ENCODE results near the gene PERM1. TPM values are rescaled to one million over a fixed set of nuclear protein-coding genes. Genes with fewer than 3 reads are reported as not detected.
"Not testable (repeated sequence)": the region's sequence is repeated elsewhere in the genome, so short reads cannot be mapped to it uniquely, and the experiment has no call there.

The PERM1 gene
- total RNA-seq, 1 experiment from 2014 or later: 0.11 TPM

DNA sequence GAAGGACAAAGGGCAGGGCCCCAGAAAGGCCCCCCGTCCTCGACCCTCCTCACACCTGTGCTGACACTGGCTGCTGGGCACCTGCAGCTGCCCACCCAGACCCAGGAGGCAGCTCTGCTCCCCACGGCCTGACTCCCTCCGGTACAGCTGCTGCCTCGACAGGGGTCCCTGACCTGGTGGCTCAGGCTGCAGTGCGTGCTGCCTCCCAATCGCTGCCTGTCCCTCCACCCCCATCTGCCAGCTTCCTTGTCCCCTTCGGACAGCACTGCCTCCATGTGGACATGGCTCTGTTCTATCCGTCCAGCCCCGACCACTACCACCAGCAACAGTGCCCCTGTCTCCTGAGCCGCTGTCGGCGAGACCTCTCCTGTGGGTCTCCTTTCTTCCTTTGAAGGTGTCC lies 27.0 kb downstream of the PERM1 start:
- H3K4me1 ChIP-seq (replicated peaks): peaks cover 21% of the 10 kb centered on the region
- no peak for DNase-seq (ENCODE audit: low read depth in 1 of 2, low spot score in 2 of 2)
- no peak overlapping the region for H3K27ac ChIP-seq
- no peaks in the 10 kb centered on the region for H3K27me3 ChIP-seq (replicated peaks)
- peaks cover 83% of the 10 kb centered on the region for H3K36me3 ChIP-seq
- no peaks in the 10 kb centered on the region; the same call in 1 of the 2 replicates for H3K9me3 ChIP-seq (replicated peaks)
- H3K4me3 ChIP-seq: no peak overlapping the region

GRCh38 chr1:953524-954320 lies 28.2 kb downstream of the PERM1 start:
- H3K27me3 ChIP-seq (replicated peaks): no peaks in the 10 kb centered on the region
- H3K9me3 ChIP-seq (replicated peaks): no peaks in the 10 kb centered on the region; the same call in 1 of the 2 replicates
- H3K27ac ChIP-seq: no peak overlapping the region
- no peak for DNase-seq (ENCODE audit: low read depth in 1 of 2, low spot score in 2 of 2)
- H3K4me3 ChIP-seq: no peak overlapping the region
- peaks cover 13% of the 10 kb centered on the region for H3K4me1 ChIP-seq (replicated peaks)
- peaks cover 91% of the 10 kb centered on the region for H3K36me3 ChIP-seq

DNA sequence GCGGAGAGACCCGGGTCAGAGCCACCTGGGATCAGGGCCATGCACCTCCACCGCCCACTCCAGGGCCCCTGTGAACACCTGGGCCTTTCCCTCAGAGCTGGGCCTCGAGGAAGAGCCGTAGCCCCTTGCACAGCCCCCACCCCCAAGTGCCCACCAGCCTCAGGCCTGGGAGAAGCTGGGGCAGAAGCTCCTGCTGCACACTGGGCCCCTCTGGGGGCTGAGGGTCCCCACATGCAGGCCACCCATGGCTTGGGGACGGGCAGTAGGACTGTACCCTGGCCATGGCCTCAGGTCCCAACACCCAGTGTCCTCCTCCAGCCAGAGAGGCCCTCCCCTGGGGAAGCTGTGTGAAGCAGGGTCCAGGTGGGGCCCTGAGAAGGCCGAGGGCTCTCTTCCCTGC lies 29.3 kb downstream of the PERM1 start:
- peaks cover 2% of the 10 kb centered on the region for H3K4me1 ChIP-seq (replicated peaks)
- H3K9me3 ChIP-seq (replicated peaks): no peaks in the 10 kb centered on the region
- H3K36me3 ChIP-seq: peaks cover 96% of the 10 kb centered on the region
- no peaks in the 10 kb centered on the region for H3K27me3 ChIP-seq (replicated peaks)
- no peak overlapping the region for H3K27ac ChIP-seq
- H3K4me3 ChIP-seq: no peak overlapping the region
- no peak for DNase-seq (ENCODE audit: low read depth in 1 of 2, low spot score in 2 of 2)

GRCh38 chr1:952201-952600 lies 29.7 kb downstream of the PERM1 start:
- Histone ChIP-seq H3K27ac (no peak overlapping the region), H3K36me3 (peaks cover 97% of the 10 kb centered on the region), H3K4me3 (no peak overlapping the region), H3K9me3 (replicated peaks) (no peaks in the 10 kb centered on the region), H3K4me1 (replicated peaks) (no peaks in the 10 kb centered on the region), H3K27me3 (replicated peaks) (no peaks in the 10 kb centered on the region)
- DNase-seq (ENCODE audit: low read depth in 1 of 2, low spot score in 2 of 2): no peak

GRCh38 chr1:951364-951763 lies 30.5 kb downstream of the PERM1 start:
- Histone ChIP-seq H3K27me3 (replicated peaks) (no peaks in the 10 kb centered on the region), H3K36me3 (peaks cover 97% of the 10 kb centered on the region), H3K27ac (no peak overlapping the region), H3K4me1 (replicated peaks) (no peaks in the 10 kb centered on the region), H3K9me3 (replicated peaks) (no peaks in the 10 kb centered on the region), H3K4me3 (no peak overlapping the region)
- DNase-seq (ENCODE audit: low read depth in 1 of 2, low spot score in 2 of 2): no peak

DNA sequence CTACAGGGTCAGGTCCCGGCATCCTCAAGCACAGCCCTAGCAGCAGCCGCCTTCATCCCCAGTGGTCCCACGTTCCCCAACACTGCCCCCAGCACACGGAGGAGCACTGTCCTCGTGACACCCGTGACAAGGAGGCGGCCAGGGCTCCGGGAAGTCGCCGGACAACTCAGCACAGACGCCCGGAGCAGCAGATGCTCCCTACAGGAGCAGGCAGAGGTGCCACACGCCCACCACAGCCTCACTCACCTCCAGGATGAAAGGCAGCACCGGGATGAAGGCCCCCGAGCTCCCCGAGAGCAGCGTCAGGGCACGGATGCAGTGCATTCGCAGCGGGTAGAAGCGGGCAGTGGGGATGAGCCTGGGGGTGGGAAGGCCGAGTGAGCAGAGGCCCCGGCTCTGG lies 31.0 kb downstream of the PERM1 start:
- no peaks in the 10 kb centered on the region for H3K4me1 ChIP-seq (replicated peaks)
- peaks cover 97% of the 10 kb centered on the region for H3K36me3 ChIP-seq
- no peak overlapping the region for H3K4me3 ChIP-seq

DNA sequence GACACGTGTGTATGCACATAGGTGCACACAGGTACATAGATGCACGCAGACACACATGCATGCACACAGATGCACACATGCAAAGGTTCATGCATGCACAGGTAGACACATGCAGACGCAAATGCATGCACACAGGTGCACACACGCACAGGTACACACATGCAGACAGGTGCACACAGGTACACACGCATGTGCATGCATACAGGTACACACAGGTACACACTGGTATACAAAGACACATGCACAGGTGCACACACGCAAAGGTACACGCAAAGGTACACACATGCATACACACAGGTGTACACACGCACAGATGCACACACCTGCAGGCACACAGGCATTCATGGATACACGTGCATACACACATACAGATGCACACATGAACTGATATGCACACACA lies 31.6 kb downstream of the PERM1 start:
- Histone ChIP-seq H3K36me3 (peaks cover 97% of the 10 kb centered on the region), H3K4me3 (no peak overlapping the region), H3K27ac (no peak overlapping the region), H3K9me3 (replicated peaks) (no peaks in the 10 kb centered on the region), H3K4me1 (replicated peaks) (no peaks in the 10 kb centered on the region; the same call in 1 of the 2 replicates), H3K27me3 (replicated peaks) (no peaks in the 10 kb centered on the region)
- no peak for DNase-seq (ENCODE audit: low read depth in 1 of 2, low spot score in 2 of 2)

More for the DNA sequence above, 31.0 kb downstream of the PERM1 start:
- no peaks in the 10 kb centered on the region for H3K9me3 ChIP-seq (replicated peaks)
- H3K27ac ChIP-seq: no peak overlapping the region
- H3K27me3 ChIP-seq (replicated peaks): no peaks in the 10 kb centered on the region
- DNase-seq (ENCODE audit: low read depth in 1 of 2, low spot score in 2 of 2): no peak

DNA sequence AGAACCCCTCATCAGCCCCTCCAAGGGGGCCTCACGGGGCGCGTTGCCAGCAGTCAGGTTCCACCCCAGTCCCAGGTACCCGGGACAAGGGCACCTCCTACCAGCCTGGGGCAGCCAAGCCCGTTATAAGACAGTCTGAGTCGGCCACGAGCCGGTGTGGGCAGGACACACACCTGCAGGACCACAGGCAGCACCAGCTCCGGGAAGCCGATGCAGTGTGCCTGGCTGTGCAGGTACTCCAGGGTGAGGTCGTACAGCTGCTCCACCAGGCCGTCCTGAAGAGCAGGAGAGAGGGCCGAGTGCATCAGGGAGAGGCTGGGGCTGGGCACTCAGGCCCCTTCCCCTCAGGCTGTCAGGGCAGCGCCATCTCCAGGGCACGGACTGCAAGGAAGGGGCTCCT lies 33.9 kb downstream of the PERM1 start:
- Histone ChIP-seq H3K9me3 (replicated peaks) (peaks cover 3% of the 10 kb centered on the region; the same call in 1 of the 2 replicates), H3K27me3 (replicated peaks) (no peaks in the 10 kb centered on the region), H3K4me3 (no peak overlapping the region), H3K27ac (no peak overlapping the region), H3K4me1 (replicated peaks) (peaks cover 23% of the 10 kb centered on the region), H3K36me3 (peaks cover 98% of the 10 kb centered on the region)
- DNase-seq (ENCODE audit: low read depth in 1 of 2, low spot score in 2 of 2): no peak

DNA sequence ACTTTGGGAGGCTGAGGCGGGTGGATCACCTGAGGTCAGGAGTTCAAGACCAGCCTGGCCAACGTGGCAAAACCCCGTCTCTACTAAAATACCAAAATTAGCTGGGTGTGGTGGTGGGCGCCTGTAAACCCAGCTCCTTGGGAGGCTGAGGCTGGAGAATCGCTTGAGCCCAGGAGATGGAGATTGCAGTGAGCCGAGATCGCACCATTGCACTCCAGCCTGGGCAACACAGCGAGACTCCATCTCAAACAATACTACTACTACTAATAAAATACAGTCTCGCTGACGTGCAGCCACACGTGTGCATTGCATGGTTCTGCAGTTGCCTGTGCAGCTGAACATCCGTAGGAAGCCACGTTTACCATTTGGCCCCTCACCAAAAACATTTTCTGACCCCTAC lies 35.1 kb downstream of the PERM1 start:
- H3K27ac ChIP-seq; H3K9me3 ChIP-seq (replicated peaks); H3K4me3 ChIP-seq; DNase-seq (ENCODE audit: low read depth in 1 of 2, low spot score in 2 of 2); H3K27me3 ChIP-seq (replicated peaks): not testable (repeated sequence)
- Histone ChIP-seq H3K4me1 (replicated peaks) (peaks cover 32% of the 10 kb centered on the region), H3K36me3 (peaks cover 96% of the 10 kb centered on the region)

GRCh38 chr1:945688-946556 lies 36.0 kb downstream of the PERM1 start:
- H3K4me1 ChIP-seq (replicated peaks): peaks cover 38% of the 10 kb centered on the region
- peaks cover 93% of the 10 kb centered on the region for H3K36me3 ChIP-seq
- no peaks in the 10 kb centered on the region for H3K27me3 ChIP-seq (replicated peaks)
- no peak overlapping the region for H3K4me3 ChIP-seq
- no peak overlapping the region for H3K27ac ChIP-seq
- peaks cover 5% of the 10 kb centered on the region; the same call in 1 of the 2 replicates for H3K9me3 ChIP-seq (replicated peaks)
- DNase-seq (ENCODE audit: low read depth in 1 of 2, low spot score in 2 of 2): no peak

GRCh38 chr1:944341-945325 lies 37.3 kb downstream of the PERM1 start:
- H3K36me3 ChIP-seq: peaks cover 91% of the 10 kb centered on the region
- peaks cover 10% of the 10 kb centered on the region for H3K9me3 ChIP-seq (replicated peaks)
- DNase-seq (ENCODE audit: low read depth in 1 of 2, low spot score in 2 of 2): peak in 1 of 2 experiments; percentile 33
- H3K4me3 ChIP-seq: no peak overlapping the region
- no peaks in the 10 kb centered on the region for H3K27me3 ChIP-seq (replicated peaks)
- peaks cover 48% of the 10 kb centered on the region for H3K4me1 ChIP-seq (replicated peaks)
- H3K27ac ChIP-seq: no peak overlapping the region

- H3K4me1 ChIP-seq (replicated peaks): peaks cover 57% of the 10 kb centered on the region
- H3K4me3 ChIP-seq: no peak overlapping the region; the same call in 1 of the 2 replicates
- peaks cover 10% of the 10 kb centered on the region for H3K9me3 ChIP-seq (replicated peaks)
- H3K36me3 ChIP-seq: peaks cover 91% of the 10 kb centered on the region
- no peak overlapping the region for H3K27ac ChIP-seq
- DNase-seq (ENCODE audit: low read depth in 1 of 2, low spot score in 2 of 2): peak in 1 of 2 experiments; percentile 34
- no peaks in the 10 kb centered on the region for H3K27me3 ChIP-seq (replicated peaks)
These were observed 38.1 kb downstream of the PERM1 start for GRCh38 chr1:943545-944340.

Data from SJSA1 (cell line).